ENCODE data around the gene CIAO3.

CIAO3 gene

GRCh38 chr16:741986-742629 is 1.3 kb upstream of the CIAO3 start:
- no peak for FAIRE-seq
- TF ChIP-seq TAF1 (IDR thresholded peaks at IDR 0.05; ENCODE audit: borderline replicate concordance, low read depth, low read length) (no peak), POLR2AphosphoS5 (IDR thresholded peaks at IDR 0.05; ENCODE audit: low read depth, low read length) (no peak), POLR2A (IDR thresholded peaks at IDR 0.05; ENCODE audit: low read depth, low read length) (no peak)
- no peak for DNase-seq (ENCODE audit: insufficient read length)

- DNase-seq (ENCODE audit: insufficient read length) (peak; percentile 57), FAIRE-seq (no peak)
- TF ChIP-seq POLR2AphosphoS5 (IDR thresholded peaks at IDR 0.05; ENCODE audit: low read depth, low read length), result no peak
- no peak for TF ChIP-seq TAF1 (IDR thresholded peaks at IDR 0.05; ENCODE audit: borderline replicate concordance, low read depth, low read length)
- TF ChIP-seq POLR2A (IDR thresholded peaks at IDR 0.05; ENCODE audit: low read depth, low read length), result no peak
Measured at GRCh38 chr16:740459-740763, 386 bp downstream of the CIAO3 start.

- FAIRE-seq, result no peak
- TF ChIP-seq TAF1 (IDR thresholded peaks at IDR 0.05; ENCODE audit: borderline replicate concordance, low read depth, low read length), result no peak
- TF ChIP-seq POLR2A (IDR thresholded peaks at IDR 0.05; ENCODE audit: low read depth, low read length), result no peak
- no peak for TF ChIP-seq POLR2AphosphoS5 (IDR thresholded peaks at IDR 0.05; ENCODE audit: low read depth, low read length)
- DNase-seq (ENCODE audit: insufficient read length), result no peak
Measured at GRCh38 chr16:739560-740458, 988 bp downstream of the CIAO3 start.

- FAIRE-seq (no peak), DNase-seq (ENCODE audit: insufficient read length) (no peak)
- TF ChIP-seq POLR2AphosphoS5 (IDR thresholded peaks at IDR 0.05; ENCODE audit: low read depth, low read length) (no peak), POLR2A (IDR thresholded peaks at IDR 0.05; ENCODE audit: low read depth, low read length) (no peak), TAF1 (IDR thresholded peaks at IDR 0.05; ENCODE audit: borderline replicate concordance, low read depth, low read length) (no peak)
Measured at GRCh38 chr16:736936-737481, 3.8 kb downstream of the CIAO3 start.

GRCh38 chr16:735982-736453 is 4.8 kb downstream of the CIAO3 start:
- DNase-seq (ENCODE audit: insufficient read length) (no peak), FAIRE-seq (no peak)
- no peak for TF ChIP-seq POLR2AphosphoS5 (IDR thresholded peaks at IDR 0.05; ENCODE audit: low read depth, low read length)
- no peak for TF ChIP-seq POLR2A (IDR thresholded peaks at IDR 0.05; ENCODE audit: low read depth, low read length)
- TF ChIP-seq TAF1 (IDR thresholded peaks at IDR 0.05; ENCODE audit: borderline replicate concordance, low read depth, low read length), result no peak

DNA sequence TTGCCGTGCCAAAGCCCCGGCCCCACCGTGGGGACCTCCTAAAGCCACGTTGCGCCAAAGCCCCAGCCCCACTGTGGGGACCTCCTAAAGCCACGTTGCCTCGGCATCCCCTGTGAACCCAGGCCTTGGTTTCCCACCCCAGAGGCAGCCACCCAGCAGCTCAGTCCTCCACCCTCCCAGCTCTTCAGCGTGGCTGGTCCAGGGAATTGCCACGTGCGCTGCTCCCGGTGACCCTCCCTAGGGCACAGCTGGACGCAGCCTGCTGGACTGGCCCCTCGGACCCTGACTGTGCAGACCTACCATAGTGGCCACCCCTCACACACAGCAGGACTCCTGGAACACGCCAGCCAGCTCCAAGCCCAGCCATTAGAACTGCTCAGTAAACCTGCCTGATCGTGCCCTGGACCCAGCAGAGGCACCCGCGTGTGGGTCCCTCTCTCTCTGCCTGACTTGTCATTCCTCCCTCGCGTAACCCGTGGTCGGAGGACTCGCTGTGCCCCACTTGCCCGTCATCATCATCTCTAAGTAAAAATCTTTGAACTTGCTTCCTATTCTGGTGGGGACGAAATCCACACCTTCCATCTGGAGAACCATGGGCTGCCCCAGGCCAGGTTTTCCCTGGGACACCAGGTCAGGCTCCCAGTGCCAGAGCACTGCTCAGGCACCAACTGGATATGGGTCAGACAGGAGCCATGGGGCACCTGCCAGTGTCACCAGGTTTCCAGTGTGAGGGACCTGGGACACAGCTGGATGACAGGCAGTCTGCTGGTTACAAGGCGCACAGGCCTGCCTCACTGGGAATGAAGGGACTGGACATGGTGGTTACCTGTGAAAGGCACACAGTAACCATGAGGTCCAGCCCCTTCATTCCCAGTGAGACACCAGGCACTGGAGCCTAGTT is 5.6 kb downstream of the CIAO3 start:
- no peak for FAIRE-seq

DNA sequence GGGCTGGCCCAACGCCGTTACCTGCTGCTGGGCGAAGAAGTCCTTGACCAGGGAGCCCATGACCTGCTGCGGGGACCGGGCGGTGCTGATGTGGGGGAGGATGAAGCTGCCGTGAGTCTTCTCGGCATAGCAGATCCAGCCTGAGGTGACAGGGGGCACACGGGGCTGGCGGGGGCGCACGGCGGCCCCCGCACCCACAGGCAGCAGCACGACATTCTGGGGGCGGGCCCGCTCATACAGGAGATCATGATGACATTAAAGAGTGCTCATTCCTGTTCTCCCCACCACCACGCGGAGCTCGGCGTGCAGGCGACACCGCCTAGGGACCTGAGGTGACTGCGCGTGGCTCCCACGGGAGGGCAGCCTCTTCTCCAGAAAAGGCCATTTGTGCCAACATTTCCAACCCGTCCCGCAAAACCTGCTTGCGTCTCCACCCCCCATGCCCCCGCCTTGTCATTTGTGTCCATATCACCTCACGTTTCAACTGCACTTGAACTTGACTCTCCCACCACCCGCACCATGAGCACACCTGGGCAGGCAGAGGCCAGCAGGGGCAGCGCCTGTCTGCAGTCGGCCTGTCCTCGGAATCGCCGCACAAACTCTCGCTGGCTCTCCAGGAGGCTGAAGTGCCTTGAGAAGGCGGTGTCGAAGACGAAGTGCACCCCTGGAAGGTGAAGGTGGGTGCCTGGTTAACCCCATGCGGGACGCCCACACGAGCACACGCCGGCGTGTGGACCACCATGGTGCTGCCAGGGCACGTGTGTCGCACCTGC is 6.4 kb downstream of the CIAO3 start:
- no peak for FAIRE-seq
- DNase-seq (ENCODE audit: insufficient read length), result no peak
- no peak for TF ChIP-seq POLR2AphosphoS5 (IDR thresholded peaks at IDR 0.05; ENCODE audit: low read depth, low read length)
- no peak for TF ChIP-seq TAF1 (IDR thresholded peaks at IDR 0.05; ENCODE audit: borderline replicate concordance, low read depth, low read length)
- no peak for TF ChIP-seq POLR2A (IDR thresholded peaks at IDR 0.05; ENCODE audit: low read depth, low read length)

More for the DNA sequence above, 5.6 kb downstream of the CIAO3 start:
- no peak for DNase-seq (ENCODE audit: insufficient read length)
- TF ChIP-seq POLR2AphosphoS5 (IDR thresholded peaks at IDR 0.05; ENCODE audit: low read depth, low read length) (no peak), TAF1 (IDR thresholded peaks at IDR 0.05; ENCODE audit: borderline replicate concordance, low read depth, low read length) (no peak), POLR2A (IDR thresholded peaks at IDR 0.05; ENCODE audit: low read depth, low read length) (no peak)

DNA sequence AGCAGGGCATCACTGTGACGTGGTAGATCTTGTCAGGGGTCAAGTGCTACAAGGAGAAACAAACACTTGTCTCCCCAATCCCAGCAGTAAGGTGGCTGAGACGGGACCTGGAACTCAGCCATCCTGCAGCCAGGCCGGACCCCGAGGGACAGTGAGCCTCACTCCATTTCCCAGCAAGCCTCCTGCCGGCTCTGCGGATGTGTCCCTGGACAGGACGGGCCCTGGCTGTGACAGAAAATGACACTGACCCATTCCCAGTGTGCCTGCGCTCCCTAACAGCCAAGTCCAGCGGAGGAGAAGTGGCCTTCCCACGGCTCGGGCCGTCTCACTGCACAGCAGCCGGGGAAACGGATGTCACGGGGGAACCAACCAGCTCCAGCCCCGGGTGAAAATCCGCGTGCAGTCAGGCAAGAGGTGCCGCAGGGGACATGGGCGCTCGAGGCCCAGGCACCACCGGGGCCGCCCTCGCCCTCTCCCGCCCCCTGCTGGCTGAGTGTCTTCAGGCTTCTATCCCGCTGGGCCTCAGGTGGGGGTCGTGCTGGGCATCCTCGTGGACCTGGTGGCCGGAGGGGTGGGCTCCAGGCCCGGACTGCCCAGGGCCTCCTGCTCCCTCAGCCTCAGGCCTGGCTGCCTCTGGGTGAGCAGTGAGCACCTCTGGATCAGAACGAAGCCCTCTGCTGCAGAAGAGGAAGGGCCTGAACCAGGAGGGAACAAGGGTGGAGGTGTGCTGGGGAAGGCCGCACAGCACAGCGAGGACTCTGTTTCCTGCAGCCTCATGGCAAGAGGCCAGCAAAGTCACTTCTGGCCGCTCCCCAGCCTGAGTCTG is 7.2 kb downstream of the CIAO3 start:
- DNase-seq (ENCODE audit: insufficient read length) (no peak), FAIRE-seq (no peak)
- TF ChIP-seq POLR2AphosphoS5 (IDR thresholded peaks at IDR 0.05; ENCODE audit: low read depth, low read length) (no peak), TAF1 (IDR thresholded peaks at IDR 0.05; ENCODE audit: borderline replicate concordance, low read depth, low read length) (no peak), POLR2A (IDR thresholded peaks at IDR 0.05; ENCODE audit: low read depth, low read length) (no peak)

GRCh38 chr16:732936-733335 is 7.9 kb downstream of the CIAO3 start:
- no peak for FAIRE-seq

GRCh38 chr16:732332-732731 is 8.5 kb downstream of the CIAO3 start:
- TF ChIP-seq POLR2AphosphoS5 (IDR thresholded peaks at IDR 0.05; ENCODE audit: low read depth, low read length) (no peak), POLR2A (IDR thresholded peaks at IDR 0.05; ENCODE audit: low read depth, low read length) (no peak), TAF1 (IDR thresholded peaks at IDR 0.05; ENCODE audit: borderline replicate concordance, low read depth, low read length) (no peak)
- no peak for FAIRE-seq
- DNase-seq (ENCODE audit: insufficient read length), result no peak

More at GRCh38 chr16:732936-733335, 7.9 kb downstream of the CIAO3 start:
- no peak for TF ChIP-seq TAF1 (IDR thresholded peaks at IDR 0.05; ENCODE audit: borderline replicate concordance, low read depth, low read length)
- TF ChIP-seq POLR2A (IDR thresholded peaks at IDR 0.05; ENCODE audit: low read depth, low read length), result no peak
- DNase-seq (ENCODE audit: insufficient read length), result no peak
